PFSK-1 (cell line): ENCODE results near the gene CABLES2.

Experiments
- FOXP2 ChIP-seq: optimal IDR thresholded peaks from 2 replicates; pipeline ENCODE3; 2011; ENCODE audit warnings: borderline replicate concordance, control low read depth, inconsistent platforms; ENCODE audit not compliant: insufficient read depth; ENCODE audit errors: extremely low read length, extremely low read depth
- POLR2AphosphoS5 ChIP-seq: IDR thresholded peaks from 2 replicates; pipeline ENCODE4 v1.6.1; 2012; ENCODE audit warnings: low read depth, mild to moderate bottlenecking, control low read depth, low read length, moderate library complexity
- TAF1 ChIP-seq: IDR thresholded peaks from 2 replicates; pipeline ENCODE4 v1.6.1; 2012; ENCODE audit warnings: low read length, control low read depth, borderline replicate concordance; ENCODE audit not compliant: insufficient read depth
- TF ChIP-seq, protein P1 (sequence below), 2 experiments: IDR thresholded peaks; 2 replicates each; pipeline versions ENCODE4 v1.6.1 to v1.8.0; 2011 to 2012; ENCODE audit warnings: low read depth in 2 of 2, low read length in 2 of 2, control low read depth in 1 of 2, inconsistent platforms in 1 of 2, mild to moderate bottlenecking in 1 of 2, moderate library complexity in 1 of 2; ENCODE audit not compliant: insufficient read depth in 1 of 2

DNA sequence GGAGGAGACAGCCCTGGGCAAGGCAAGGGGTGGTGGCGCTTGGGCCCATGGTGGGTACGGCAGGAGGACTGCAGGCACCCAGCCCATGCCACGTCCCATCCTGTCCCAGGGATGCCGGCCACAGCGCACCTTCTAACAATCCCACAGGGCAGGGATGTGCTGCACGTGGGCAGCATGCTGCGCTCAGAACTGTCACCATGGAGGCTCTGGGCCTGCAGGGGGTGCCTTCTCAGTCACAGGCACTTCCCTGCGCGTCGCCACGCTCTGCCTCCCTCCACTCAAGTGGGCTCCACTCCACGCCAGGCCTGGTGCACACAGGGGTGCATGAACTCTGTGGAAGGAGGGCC, 2.4 kb downstream of the CABLES2 start:
- TF ChIP-seq, protein P1, sequence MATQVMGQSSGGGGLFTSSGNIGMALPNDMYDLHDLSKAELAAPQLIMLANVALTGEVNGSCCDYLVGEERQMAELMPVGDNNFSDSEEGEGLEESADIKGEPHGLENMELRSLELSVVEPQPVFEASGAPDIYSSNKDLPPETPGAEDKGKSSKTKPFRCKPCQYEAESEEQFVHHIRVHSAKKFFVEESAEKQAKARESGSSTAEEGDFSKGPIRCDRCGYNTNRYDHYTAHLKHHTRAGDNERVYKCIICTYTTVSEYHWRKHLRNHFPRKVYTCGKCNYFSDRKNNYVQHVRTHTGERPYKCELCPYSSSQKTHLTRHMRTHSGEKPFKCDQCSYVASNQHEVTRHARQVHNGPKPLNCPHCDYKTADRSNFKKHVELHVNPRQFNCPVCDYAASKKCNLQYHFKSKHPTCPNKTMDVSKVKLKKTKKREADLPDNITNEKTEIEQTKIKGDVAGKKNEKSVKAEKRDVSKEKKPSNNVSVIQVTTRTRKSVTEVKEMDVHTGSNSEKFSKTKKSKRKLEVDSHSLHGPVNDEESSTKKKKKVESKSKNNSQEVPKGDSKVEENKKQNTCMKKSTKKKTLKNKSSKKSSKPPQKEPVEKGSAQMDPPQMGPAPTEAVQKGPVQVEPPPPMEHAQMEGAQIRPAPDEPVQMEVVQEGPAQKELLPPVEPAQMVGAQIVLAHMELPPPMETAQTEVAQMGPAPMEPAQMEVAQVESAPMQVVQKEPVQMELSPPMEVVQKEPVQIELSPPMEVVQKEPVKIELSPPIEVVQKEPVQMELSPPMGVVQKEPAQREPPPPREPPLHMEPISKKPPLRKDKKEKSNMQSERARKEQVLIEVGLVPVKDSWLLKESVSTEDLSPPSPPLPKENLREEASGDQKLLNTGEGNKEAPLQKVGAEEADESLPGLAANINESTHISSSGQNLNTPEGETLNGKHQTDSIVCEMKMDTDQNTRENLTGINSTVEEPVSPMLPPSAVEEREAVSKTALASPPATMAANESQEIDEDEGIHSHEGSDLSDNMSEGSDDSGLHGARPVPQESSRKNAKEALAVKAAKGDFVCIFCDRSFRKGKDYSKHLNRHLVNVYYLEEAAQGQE (IDR thresholded peaks at IDR 0.05; ENCODE audit: insufficient read depth in 1 of 2, low read depth in 2 of 2, low read length in 2 of 2): no peak
- TF ChIP-seq POLR2AphosphoS5 (no peak), TAF1 (no peak), FOXP2 (no peak)
